ENCODE results near the gene CDC25C. TPM values are rescaled to one million over a fixed set of nuclear protein-coding genes. Genes with fewer than 3 reads are reported as not detected.

Gene CDC25C
- total and polyA plus RNA-seq, 9 of the 15 experiments (the other 6 are each of a cell fraction or from before 2014, with no cell fraction given): 19.1 to 63.7 (median 31.9) TPM

DNA sequence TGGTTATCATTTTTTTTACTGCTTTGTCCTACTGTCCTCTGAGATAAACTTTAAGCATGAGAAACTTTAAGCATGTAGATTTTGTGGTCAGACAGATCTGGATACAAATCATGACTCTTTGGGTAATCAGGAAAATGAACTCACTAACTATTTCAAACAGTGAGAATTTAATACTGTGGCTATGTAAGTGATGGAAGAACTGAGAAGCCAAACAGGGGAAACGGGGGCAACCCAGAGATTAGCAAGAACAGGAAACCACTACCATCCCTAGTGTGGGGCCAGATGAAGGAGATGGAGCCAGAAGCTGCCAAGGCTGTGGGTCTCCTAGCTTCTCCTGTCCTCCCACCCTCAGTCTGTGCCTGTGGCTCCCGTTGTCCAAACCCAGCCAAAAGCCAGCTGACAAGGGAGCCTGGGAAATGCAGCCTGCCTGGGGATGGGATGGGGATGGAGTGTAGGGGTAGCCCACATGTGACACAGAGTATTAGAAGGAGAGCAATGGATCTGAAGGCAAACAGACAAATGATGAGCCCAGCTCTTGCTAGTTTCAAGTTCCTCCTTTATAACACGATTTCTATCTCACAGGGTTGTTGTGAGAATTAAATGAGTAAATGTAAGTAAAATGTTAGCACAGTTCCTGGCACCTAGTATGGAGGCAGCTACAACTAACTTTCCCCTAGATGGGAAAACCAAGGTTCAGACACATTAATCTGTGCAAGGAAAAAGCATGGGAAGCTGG, 90.8 kb downstream of the CDC25C start:
- FAIRE-seq: no peak
- Histone ChIP-seq H3K79me2 (ENCODE audit: control insufficient read depth, insufficient read depth, low read length) (no peaks in the 10 kb centered on the region), H3K27ac (ENCODE audit: extremely low read depth, low read depth, low read length) (no peak overlapping the region), H3K27me3 (ENCODE audit: control insufficient read depth in 2 of 2, insufficient read depth in 2 of 2, low read length in 2 of 2) (peaks cover 21 to 38% of the 10 kb centered on the region in 2 experiments), H3K4me3 (no peak overlapping the region), H4K20me1 (replicated peaks; ENCODE audit: control insufficient read depth, insufficient read depth, low read length) (no peaks in the 10 kb centered on the region), H3K9me3 (replicated peaks; ENCODE audit: control insufficient read depth, insufficient read depth, low read depth, low read length) (no peaks in the 10 kb centered on the region), H3K9ac (ENCODE audit: insufficient read depth in 1 of 2, low read depth in 2 of 2, low read length in 2 of 2) (no peak overlapping the region; a peak in 1 of 4 replicates), H3K4me2 (ENCODE audit: insufficient read depth, low read length) (no peak overlapping the region), H3K36me3 (ENCODE audit: control insufficient read depth, insufficient read depth, low read length) (no peaks in the 10 kb centered on the region), H3K9me1 (ENCODE audit: control insufficient read depth, insufficient read depth, low read length) (no peaks in the 10 kb centered on the region), H2AFZ (ENCODE audit: low read depth, low read length) (no peak overlapping the region), H3K4me1 (replicated peaks in 1 of 2; ENCODE audit: control insufficient read depth in 2 of 2, insufficient read depth in 2 of 2, low read length in 2 of 2) (peaks cover 10 to 17% of the 10 kb centered on the region in 2 experiments; a peak in 4 of 5 replicates)
- no TSS peak for BruUV-seq (replicated peaks)
- 7% methylated on average over 3 of the region's 3 CpGs for WGBS (ENCODE audit: insufficient coverage, low coverage, missing lambda C conversion rate)
- no peak for ATAC-seq
- CTCF ChIA-PET (ENCODE audit: low intra/inter-chr PET ratio): no interaction called here
- intact Hi-C loops (cut with micrococcal nuclease): no loop called here
- POLR2A ChIA-PET: interaction anchor here (0.7 to 1.2 kb wide), 5 partner anchors 8 to 1056 kb away, joined by 3 to 9 read pairs (median 3); no protein-coding TSS in a partner anchor
- in situ Hi-C loops (cut with MboI): no loop called here
- peak in 1 of 4 experiments; percentile 4 for DNase-seq (ENCODE audit: extremely low read depth in 1 of 4, low spot score in 3 of 4)
- TF ChIP-seq, protein P1, sequence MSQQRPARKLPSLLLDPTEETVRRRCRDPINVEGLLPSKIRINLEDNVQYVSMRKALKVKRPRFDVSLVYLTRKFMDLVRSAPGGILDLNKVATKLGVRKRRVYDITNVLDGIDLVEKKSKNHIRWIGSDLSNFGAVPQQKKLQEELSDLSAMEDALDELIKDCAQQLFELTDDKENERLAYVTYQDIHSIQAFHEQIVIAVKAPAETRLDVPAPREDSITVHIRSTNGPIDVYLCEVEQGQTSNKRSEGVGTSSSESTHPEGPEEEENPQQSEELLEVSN (IDR thresholded peaks at IDR 0.05; ENCODE audit: borderline replicate concordance in 1 of 2, extremely low read depth in 1 of 2, insufficient read depth in 1 of 2, insufficient read length in 1 of 2, low read depth in 1 of 2, low read length in 1 of 2, poor library complexity in 1 of 2, severe bottlenecking in 1 of 2): no peak
- TF ChIP-seq CHCHD3 (CRISPR knock-in tag; IDR thresholded peaks at IDR 0.05): no peak
- TF ChIP-seq SAP30 (IDR thresholded peaks at IDR 0.05; ENCODE audit: borderline replicate concordance, insufficient read depth, low read depth, low read length, poor library complexity, severe bottlenecking): no peak
- no peak for TF ChIP-seq CHD2 (IDR thresholded peaks at IDR 0.05; ENCODE audit: low read depth, low read length)
- no peak for TF ChIP-seq ZNF644 (tag; IDR thresholded peaks at IDR 0.05; ENCODE audit: low read depth)
- TF ChIP-seq ZNF146 (CRISPR knock-in tag; IDR thresholded peaks at IDR 0.05; ENCODE audit: unreplicated experiment): no peak
- no peak for TF ChIP-seq ZNF224 (CRISPR knock-in tag; IDR thresholded peaks at IDR 0.05)
- TF ChIP-seq, protein P2, sequence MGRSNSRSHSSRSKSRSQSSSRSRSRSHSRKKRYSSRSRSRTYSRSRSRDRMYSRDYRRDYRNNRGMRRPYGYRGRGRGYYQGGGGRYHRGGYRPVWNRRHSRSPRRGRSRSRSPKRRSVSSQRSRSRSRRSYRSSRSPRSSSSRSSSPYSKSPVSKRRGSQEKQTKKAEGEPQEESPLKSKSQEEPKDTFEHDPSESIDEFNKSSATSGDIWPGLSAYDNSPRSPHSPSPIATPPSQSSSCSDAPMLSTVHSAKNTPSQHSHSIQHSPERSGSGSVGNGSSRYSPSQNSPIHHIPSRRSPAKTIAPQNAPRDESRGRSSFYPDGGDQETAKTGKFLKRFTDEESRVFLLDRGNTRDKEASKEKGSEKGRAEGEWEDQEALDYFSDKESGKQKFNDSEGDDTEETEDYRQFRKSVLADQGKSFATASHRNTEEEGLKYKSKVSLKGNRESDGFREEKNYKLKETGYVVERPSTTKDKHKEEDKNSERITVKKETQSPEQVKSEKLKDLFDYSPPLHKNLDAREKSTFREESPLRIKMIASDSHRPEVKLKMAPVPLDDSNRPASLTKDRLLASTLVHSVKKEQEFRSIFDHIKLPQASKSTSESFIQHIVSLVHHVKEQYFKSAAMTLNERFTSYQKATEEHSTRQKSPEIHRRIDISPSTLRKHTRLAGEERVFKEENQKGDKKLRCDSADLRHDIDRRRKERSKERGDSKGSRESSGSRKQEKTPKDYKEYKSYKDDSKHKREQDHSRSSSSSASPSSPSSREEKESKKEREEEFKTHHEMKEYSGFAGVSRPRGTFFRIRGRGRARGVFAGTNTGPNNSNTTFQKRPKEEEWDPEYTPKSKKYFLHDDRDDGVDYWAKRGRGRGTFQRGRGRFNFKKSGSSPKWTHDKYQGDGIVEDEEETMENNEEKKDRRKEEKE (IDR thresholded peaks at IDR 0.05; ENCODE audit: borderline replicate concordance in 1 of 2, control insufficient read depth in 1 of 2, low read depth in 2 of 2, low read length in 1 of 2): no peak
- TF ChIP-seq, protein P3, sequence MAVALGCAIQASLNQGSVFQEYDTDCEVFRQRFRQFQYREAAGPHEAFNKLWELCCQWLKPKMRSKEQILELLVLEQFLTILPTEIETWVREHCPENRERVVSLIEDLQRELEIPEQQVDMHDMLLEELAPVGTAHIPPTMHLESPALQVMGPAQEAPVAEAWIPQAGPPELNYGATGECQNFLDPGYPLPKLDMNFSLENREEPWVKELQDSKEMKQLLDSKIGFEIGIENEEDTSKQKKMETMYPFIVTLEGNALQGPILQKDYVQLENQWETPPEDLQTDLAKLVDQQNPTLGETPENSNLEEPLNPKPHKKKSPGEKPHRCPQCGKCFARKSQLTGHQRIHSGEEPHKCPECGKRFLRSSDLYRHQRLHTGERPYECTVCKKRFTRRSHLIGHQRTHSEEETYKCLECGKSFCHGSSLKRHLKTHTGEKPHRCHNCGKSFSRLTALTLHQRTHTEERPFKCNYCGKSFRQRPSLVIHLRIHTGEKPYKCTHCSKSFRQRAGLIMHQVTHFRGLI (CRISPR knock-in tag; IDR thresholded peaks at IDR 0.05): no peak
- TF ChIP-seq, protein P4, sequence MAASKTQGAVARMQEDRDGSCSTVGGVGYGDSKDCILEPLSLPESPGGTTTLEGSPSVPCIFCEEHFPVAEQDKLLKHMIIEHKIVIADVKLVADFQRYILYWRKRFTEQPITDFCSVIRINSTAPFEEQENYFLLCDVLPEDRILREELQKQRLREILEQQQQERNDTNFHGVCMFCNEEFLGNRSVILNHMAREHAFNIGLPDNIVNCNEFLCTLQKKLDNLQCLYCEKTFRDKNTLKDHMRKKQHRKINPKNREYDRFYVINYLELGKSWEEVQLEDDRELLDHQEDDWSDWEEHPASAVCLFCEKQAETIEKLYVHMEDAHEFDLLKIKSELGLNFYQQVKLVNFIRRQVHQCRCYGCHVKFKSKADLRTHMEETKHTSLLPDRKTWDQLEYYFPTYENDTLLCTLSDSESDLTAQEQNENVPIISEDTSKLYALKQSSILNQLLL (CRISPR knock-in tag; IDR thresholded peaks at IDR 0.05; ENCODE audit: borderline replicate concordance): no peak
- no peak for TF ChIP-seq SP2 (IDR thresholded peaks at IDR 0.05; ENCODE audit: extremely low read depth, low read depth, low read length, poor library complexity, severe bottlenecking)
- TF ChIP-seq GTF2F1 (IDR thresholded peaks at IDR 0.05; ENCODE audit: low read depth, low read length): no peak
- no peak for TF ChIP-seq FOXP1 (CRISPR knock-in tag; IDR thresholded peaks at IDR 0.05)

Measured in K562 (cell line).